GM19467 (cell line): Measurements from ENCODE around the gene NOG.

Experiments
- ATAC-seq: cut with Tn5 transposase; IDR thresholded peaks from one replicate; pipeline ENCODE4 v1.9.1; 2021; ENCODE audit warnings: mild to moderate bottlenecking, moderate library complexity; ENCODE audit not compliant: unreplicated experiment

The NOG gene

GRCh38 chr17:56596691-56597494 is 3.4 kb downstream of the NOG start:
- ATAC-seq: no peak

- ATAC-seq: no peak
Observed at GRCh38 chr17:56597495-56597990, 4.0 kb downstream of the NOG start.

GRCh38 chr17:56598466-56598865 is 5.0 kb downstream of the NOG start:
- no peak for ATAC-seq

- no peak for ATAC-seq
Observed at GRCh38 chr17:56599088-56599487, 5.6 kb downstream of the NOG start.

- no peak for ATAC-seq
Observed at GRCh38 chr17:56599566-56599965, 6.1 kb downstream of the NOG start.

- no peak for ATAC-seq
Observed at GRCh38 chr17:56600256-56600655, 6.8 kb downstream of the NOG start.

GRCh38 chr17:56601591-56601990 is 8.1 kb downstream of the NOG start:
- ATAC-seq: no peak

- ATAC-seq: no peak
Observed at GRCh38 chr17:56602292-56603130, 9.0 kb downstream of the NOG start.

- no peak for ATAC-seq
Observed at GRCh38 chr17:56603486-56604238, 10.2 kb downstream of the NOG start.

- no peak for ATAC-seq
Observed at GRCh38 chr17:56604691-56605290, 11.3 kb downstream of the NOG start.

GRCh38 chr17:56608944-56609343 is 15.4 kb downstream of the NOG start:
- ATAC-seq: no peak

- no peak for ATAC-seq
Observed at GRCh38 chr17:56610321-56610720, 16.8 kb downstream of the NOG start.

- ATAC-seq: no peak
Observed at GRCh38 chr17:56613131-56613530, 19.6 kb downstream of the NOG start.

GRCh38 chr17:56614522-56614921 is 21.0 kb downstream of the NOG start:
- ATAC-seq: no peak

GRCh38 chr17:56616239-56616638 is 22.7 kb downstream of the NOG start:
- no peak for ATAC-seq

- no peak for ATAC-seq
Observed at GRCh38 chr17:56623383-56623782, 29.9 kb downstream of the NOG start.

- ATAC-seq: no peak
Observed at GRCh38 chr17:56624309-56624708, 30.8 kb downstream of the NOG start.

GRCh38 chr17:56624912-56625311 is 31.4 kb downstream of the NOG start:
- no peak for ATAC-seq

GRCh38 chr17:56629531-56630075 is 36.1 kb downstream of the NOG start:
- no peak for ATAC-seq

GRCh38 chr17:56630202-56630601 is 36.7 kb downstream of the NOG start:
- ATAC-seq: no peak

- no peak for ATAC-seq
Observed at GRCh38 chr17:56633681-56634080, 40.2 kb downstream of the NOG start.
